ENCODE data around the gene STAM. TPM values are rescaled to one million over a fixed set of nuclear protein-coding genes. Genes with fewer than 3 reads are reported as not detected.

The STAM gene
- total and polyA plus RNA-seq, 4 donors, result 11.9 to 76.8 (median 20.5) TPM

DNA sequence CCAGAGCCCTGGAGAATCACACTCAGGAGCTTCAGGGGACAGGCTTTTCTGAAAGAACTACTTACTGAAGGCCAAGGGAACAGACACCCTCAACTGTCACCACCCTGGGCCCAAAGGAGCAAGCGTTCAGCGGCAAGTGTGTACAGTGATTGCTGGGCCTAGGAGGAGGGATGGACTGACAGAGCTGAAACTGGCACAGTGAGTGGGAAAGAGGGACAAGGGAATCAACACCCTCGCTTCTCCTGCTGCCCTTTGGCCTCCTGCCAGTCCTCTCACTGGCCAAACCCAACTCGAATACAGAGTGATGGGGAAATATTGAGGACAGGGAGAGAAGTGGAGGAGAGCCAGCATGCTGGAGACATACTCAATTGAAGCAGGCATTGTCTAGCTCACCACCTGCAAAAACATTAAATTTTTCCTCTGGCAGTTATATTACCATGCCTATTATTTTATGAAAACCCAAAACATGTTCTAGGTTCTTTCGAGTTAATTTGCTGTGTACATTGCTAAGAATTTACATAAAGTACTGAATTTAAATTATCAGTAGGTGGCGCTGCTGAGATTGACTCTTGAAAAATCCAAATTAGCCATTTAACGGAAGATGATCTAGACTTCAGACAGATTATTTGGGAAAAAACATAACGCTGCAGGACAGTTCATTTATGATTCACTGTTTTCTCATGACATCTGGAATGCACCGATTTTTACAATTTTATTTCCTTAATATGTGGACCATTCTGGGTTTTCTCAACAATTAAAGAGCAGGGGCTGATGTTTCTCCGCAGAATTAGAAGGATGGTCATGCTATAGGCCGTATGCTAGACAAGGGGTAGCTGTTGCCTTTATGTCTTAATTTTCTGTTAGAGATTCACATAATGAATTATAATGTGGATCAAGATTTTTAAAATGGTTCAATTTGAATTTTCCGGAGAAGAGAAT, 93.3 kb downstream of the STAM start:
- ATAC-seq (ENCODE audit: insufficient read depth, low FRiP score) (no peak), DNase-seq (peak in 2 of 3 donors; percentile 50 to 73)
- H3K4me3 ChIP-seq, result no peak overlapping the region
- no peak overlapping the region for H3K9ac ChIP-seq (ENCODE audit: insufficient read depth in 1 of 2, low read length in 2 of 2)
- no peaks in the 10 kb centered on the region for H3K27me3 ChIP-seq (ENCODE audit: control insufficient read depth in 3 of 3, insufficient read depth in 3 of 3, low read length in 2 of 3)
- peaks cover 0 to 8% (median 5%) of the 10 kb centered on the region in 5 donors for H3K4me1 ChIP-seq (ENCODE audit: control insufficient read depth in 5 of 5, insufficient read depth in 5 of 5, low read length in 5 of 5)
- no peaks in the 10 kb centered on the region for H3K36me3 ChIP-seq (ENCODE audit: control insufficient read depth in 4 of 4, insufficient read depth in 4 of 4, low read length in 4 of 4)
- WGBS, 2 donors, result 46% methylated on average over 12 of the region's 12 CpGs
- TF ChIP-seq, protein P1, sequence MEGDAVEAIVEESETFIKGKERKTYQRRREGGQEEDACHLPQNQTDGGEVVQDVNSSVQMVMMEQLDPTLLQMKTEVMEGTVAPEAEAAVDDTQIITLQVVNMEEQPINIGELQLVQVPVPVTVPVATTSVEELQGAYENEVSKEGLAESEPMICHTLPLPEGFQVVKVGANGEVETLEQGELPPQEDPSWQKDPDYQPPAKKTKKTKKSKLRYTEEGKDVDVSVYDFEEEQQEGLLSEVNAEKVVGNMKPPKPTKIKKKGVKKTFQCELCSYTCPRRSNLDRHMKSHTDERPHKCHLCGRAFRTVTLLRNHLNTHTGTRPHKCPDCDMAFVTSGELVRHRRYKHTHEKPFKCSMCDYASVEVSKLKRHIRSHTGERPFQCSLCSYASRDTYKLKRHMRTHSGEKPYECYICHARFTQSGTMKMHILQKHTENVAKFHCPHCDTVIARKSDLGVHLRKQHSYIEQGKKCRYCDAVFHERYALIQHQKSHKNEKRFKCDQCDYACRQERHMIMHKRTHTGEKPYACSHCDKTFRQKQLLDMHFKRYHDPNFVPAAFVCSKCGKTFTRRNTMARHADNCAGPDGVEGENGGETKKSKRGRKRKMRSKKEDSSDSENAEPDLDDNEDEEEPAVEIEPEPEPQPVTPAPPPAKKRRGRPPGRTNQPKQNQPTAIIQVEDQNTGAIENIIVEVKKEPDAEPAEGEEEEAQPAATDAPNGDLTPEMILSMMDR (IDR thresholded peaks at IDR 0.05; ENCODE audit: control extremely low read depth, extremely low read depth), result peak; percentile 34
- no peaks in the 10 kb centered on the region for H3K9me3 ChIP-seq (ENCODE audit: control insufficient read depth in 4 of 4, insufficient read depth in 3 of 4, low read length in 3 of 4)
- no peak overlapping the region for H3K27ac ChIP-seq (ENCODE audit: low read depth in 1 of 2, low read length in 1 of 2)

DNA sequence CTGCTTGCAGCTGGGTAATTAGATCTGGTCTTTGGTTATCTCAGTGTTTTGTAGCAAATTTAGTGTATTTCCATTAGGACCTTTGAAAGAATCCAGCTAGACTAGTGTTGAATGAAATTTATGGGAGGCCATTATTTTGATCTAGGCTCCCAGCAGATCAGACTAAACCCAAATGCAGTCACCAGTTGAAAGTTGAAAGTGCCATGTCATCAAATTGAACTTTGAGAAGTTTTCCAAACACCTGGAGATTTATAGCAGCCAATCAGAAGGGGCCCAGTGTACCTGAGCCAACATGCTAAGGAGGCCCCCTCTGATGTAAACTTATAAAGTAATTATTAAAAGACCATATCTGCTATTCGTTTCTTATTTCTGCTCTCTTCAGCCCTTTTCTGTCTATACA, 96.7 kb downstream of the STAM start:
- no peaks in the 10 kb centered on the region for H3K9me3 ChIP-seq (ENCODE audit: control insufficient read depth in 4 of 4, insufficient read depth in 3 of 4, low read length in 3 of 4)
- H3K36me3 ChIP-seq (ENCODE audit: control insufficient read depth in 4 of 4, insufficient read depth in 4 of 4, low read length in 4 of 4), result no peaks in the 10 kb centered on the region
- ATAC-seq (ENCODE audit: insufficient read depth, low FRiP score) (no peak), DNase-seq (no peak)
- no peak overlapping the region for H3K4me3 ChIP-seq
- 83 to 94% methylated on average over 1 of the region's 1 CpG for WGBS, 2 donors
- H3K27me3 ChIP-seq (ENCODE audit: control insufficient read depth in 3 of 3, insufficient read depth in 3 of 3, low read length in 2 of 3), result no peaks in the 10 kb centered on the region
- H3K27ac ChIP-seq (ENCODE audit: low read depth in 1 of 2, low read length in 1 of 2), result no peak overlapping the region
- H3K4me1 ChIP-seq (ENCODE audit: control insufficient read depth in 5 of 5, insufficient read depth in 5 of 5, low read length in 5 of 5), result peaks cover 0 to 5% (median 0%) of the 10 kb centered on the region in 5 donors
- TF ChIP-seq, protein P1 (IDR thresholded peaks at IDR 0.05; ENCODE audit: control extremely low read depth, extremely low read depth), result no peak
- H3K9ac ChIP-seq (ENCODE audit: insufficient read depth in 1 of 2, low read length in 2 of 2), result no peak overlapping the region

GRCh38 chr10:17742918-17743317, 99.0 kb downstream of the STAM start:
- TF ChIP-seq, protein P1 (IDR thresholded peaks at IDR 0.05; ENCODE audit: control extremely low read depth, extremely low read depth), result peak; percentile 62
- ATAC-seq (ENCODE audit: insufficient read depth, low FRiP score), result no peak
- Histone ChIP-seq H3K4me1 (ENCODE audit: control insufficient read depth in 5 of 5, insufficient read depth in 5 of 5, low read length in 5 of 5) (peaks cover 0 to 3% (median 0%) of the 10 kb centered on the region in 5 donors), H3K27me3 (ENCODE audit: control insufficient read depth in 3 of 3, insufficient read depth in 3 of 3, low read length in 2 of 3) (no peaks in the 10 kb centered on the region), H3K36me3 (ENCODE audit: control insufficient read depth in 4 of 4, insufficient read depth in 4 of 4, low read length in 4 of 4) (no peaks in the 10 kb centered on the region), H3K4me3 (no peak overlapping the region), H3K9ac (ENCODE audit: insufficient read depth in 1 of 2, low read length in 2 of 2) (no peak overlapping the region), H3K9me3 (ENCODE audit: control insufficient read depth in 4 of 4, insufficient read depth in 3 of 4, low read length in 3 of 4) (no peaks in the 10 kb centered on the region), H3K27ac (ENCODE audit: low read depth in 1 of 2, low read length in 1 of 2) (no peak overlapping the region)
- 32 to 34% methylated on average over 14 of the region's 14 CpGs for WGBS, 2 donors
- peak; percentile 67 to 79 (median 72) for DNase-seq
